GM12874 (cell line): ENCODE results near the gene OTUB2.

Source experiments
- CTCF ChIP-seq: IDR thresholded peaks from 2 replicates; pipeline ENCODE4 v1.5.1; 2011; ENCODE audit warnings: low read depth, mild to moderate bottlenecking, control low read depth, low read length, moderate library complexity; ENCODE audit not compliant: insufficient read depth

OTUB2 gene

GRCh38 chr14:94081386-94081820 is 55.3 kb downstream of the OTUB2 start:
- no peak for TF ChIP-seq CTCF

GRCh38 chr14:94087891-94088290 is 61.8 kb downstream of the OTUB2 start:
- no peak for TF ChIP-seq CTCF

GRCh38 chr14:94088516-94088915 is 62.4 kb downstream of the OTUB2 start:
- TF ChIP-seq CTCF = no peak

- TF ChIP-seq CTCF = no peak
Observed at GRCh38 chr14:94089479-94089878, 63.3 kb downstream of the OTUB2 start.

DNA sequence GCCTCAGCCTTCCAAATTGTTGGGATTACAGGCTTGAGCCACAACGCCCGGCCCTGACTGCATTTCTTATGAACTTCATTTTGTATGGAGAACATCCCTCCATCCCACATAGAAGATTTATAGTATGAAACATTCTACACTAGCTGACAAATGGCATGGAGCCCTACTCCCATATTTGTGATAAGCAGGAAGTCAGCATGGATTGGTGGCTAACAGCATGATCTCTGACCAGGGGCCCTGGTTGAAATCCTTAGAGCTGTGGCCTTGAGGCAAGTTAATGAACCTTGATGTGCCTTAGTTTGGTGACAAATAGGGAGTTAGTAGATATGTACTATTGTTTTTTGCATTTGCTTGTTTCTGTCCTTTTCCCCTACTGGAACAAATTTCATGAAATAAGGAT is 67.3 kb downstream of the OTUB2 start:
- TF ChIP-seq CTCF = no peak

GRCh38 chr14:94097091-94097490 is 71.0 kb downstream of the OTUB2 start:
- TF ChIP-seq CTCF = no peak
